Measurements from ENCODE around the gene FGF8. TPM values are rescaled to one million over a fixed set of nuclear protein-coding genes. Genes with fewer than 3 reads are reported as not detected.
A peak's percentile ranks its signal among the peaks of the same experiment; 100 is the strongest.

The FGF8 gene, protein sequence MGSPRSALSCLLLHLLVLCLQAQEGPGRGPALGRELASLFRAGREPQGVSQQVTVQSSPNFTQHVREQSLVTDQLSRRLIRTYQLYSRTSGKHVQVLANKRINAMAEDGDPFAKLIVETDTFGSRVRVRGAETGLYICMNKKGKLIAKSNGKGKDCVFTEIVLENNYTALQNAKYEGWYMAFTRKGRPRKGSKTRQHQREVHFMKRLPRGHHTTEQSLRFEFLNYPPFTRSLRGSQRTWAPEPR
- total RNA-seq (2021; fragmentation: NEBNext Ultra II Directional; extraction: Animal tissue kit (Norgen Biotek cat#: 25700)) = not detected
- long read RNA-seq, partial matches to known transcripts = 1 of 1 reads
- long read RNA-seq, other reads (novel, unspliced or antisense) = 0 of 1 reads

DNA sequence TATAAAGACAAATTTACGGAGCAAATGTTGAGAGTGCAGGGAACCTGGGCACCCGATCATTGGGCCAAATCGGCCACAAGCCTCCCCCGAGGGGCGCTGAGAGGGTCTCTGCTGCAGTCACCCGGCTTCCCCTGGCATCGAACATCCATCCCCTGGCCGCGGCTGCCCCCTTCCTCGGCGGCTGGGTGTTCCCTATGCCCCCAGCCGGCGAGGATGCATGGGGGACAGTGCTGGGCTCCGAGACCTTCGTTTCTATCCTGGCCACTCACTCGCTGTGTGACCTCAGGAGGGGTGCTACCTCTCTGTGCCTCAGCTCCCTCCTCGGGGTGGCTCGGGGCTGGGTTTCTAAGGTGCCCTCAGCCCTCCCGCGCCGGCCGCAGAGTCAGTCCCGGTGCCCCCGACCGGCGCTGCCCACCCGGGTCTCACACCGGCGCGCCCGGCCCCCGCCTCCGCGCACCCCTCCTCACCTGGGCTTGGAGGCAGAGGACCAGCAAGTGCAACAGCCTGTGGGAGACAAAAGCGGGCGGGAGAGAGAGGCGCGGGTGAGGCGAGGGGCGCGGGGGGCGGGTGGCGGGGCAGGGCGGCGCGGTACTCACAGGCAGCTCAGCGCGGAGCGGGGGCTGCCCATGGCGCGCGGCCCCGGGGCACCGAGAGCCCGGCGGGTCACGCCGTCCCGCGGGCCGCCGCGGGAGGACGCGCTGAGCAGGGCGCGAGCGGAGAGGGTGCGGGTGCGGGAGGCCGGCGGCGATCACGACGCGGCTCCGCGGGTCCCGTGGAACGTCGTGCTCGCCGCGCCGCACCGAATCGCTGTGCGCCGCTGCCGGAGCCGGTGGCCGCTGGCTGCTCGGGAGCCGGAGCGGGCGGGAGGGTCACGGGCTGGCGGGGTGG is at the start of gene FGF8:
Gene FGF8 (minus strand): TSS at position 842 of the 888 bp plus-strand sequence. CDS start 214 bp downstream, at position 628.
- peaks cover 40% of the 10 kb centered on the region for H3K27me3 Mint-ChIP-seq (ENCODE audit: insufficient read depth)
- no peak within 1 kb of the TSS for H3K27ac Mint-ChIP-seq
- TF ChIP-seq, protein P1, sequence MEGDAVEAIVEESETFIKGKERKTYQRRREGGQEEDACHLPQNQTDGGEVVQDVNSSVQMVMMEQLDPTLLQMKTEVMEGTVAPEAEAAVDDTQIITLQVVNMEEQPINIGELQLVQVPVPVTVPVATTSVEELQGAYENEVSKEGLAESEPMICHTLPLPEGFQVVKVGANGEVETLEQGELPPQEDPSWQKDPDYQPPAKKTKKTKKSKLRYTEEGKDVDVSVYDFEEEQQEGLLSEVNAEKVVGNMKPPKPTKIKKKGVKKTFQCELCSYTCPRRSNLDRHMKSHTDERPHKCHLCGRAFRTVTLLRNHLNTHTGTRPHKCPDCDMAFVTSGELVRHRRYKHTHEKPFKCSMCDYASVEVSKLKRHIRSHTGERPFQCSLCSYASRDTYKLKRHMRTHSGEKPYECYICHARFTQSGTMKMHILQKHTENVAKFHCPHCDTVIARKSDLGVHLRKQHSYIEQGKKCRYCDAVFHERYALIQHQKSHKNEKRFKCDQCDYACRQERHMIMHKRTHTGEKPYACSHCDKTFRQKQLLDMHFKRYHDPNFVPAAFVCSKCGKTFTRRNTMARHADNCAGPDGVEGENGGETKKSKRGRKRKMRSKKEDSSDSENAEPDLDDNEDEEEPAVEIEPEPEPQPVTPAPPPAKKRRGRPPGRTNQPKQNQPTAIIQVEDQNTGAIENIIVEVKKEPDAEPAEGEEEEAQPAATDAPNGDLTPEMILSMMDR (IDR thresholded peaks at IDR 0.05) = no peak
- no peak for DNase-seq
- no peaks in the 10 kb centered on the region for H3K9me3 Mint-ChIP-seq
- H3K4me3 Mint-ChIP-seq = peak within 1 kb of the TSS; percentile 42; the same call in 1 of the 2 replicates
- peaks cover 17% of the 10 kb centered on the region for H3K4me1 Mint-ChIP-seq (ENCODE audit: low read depth)
- H3K36me3 Mint-ChIP-seq (ENCODE audit: low read depth) = no peaks in the 10 kb centered on the region

DNA sequence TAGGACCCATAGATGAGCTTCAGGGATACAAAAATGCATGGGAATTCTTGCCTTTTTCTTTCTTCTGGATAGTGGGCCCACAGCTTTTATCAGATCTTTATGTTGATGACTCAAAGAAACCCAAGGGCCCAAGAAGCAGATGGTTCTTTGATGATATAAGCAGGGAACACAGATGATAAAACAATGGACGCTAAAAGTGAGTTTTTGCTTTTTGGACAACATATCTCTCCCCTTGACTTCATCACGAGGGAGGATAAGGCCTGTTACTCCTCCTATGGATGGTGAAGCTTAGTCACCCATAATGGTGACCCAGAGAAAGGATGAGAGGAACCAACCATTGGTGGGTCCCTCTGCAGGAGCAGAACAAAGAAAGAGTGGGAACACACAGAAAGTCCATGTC is 48.8 kb upstream of the FGF8 start:
- no peak for DNase-seq

DNA sequence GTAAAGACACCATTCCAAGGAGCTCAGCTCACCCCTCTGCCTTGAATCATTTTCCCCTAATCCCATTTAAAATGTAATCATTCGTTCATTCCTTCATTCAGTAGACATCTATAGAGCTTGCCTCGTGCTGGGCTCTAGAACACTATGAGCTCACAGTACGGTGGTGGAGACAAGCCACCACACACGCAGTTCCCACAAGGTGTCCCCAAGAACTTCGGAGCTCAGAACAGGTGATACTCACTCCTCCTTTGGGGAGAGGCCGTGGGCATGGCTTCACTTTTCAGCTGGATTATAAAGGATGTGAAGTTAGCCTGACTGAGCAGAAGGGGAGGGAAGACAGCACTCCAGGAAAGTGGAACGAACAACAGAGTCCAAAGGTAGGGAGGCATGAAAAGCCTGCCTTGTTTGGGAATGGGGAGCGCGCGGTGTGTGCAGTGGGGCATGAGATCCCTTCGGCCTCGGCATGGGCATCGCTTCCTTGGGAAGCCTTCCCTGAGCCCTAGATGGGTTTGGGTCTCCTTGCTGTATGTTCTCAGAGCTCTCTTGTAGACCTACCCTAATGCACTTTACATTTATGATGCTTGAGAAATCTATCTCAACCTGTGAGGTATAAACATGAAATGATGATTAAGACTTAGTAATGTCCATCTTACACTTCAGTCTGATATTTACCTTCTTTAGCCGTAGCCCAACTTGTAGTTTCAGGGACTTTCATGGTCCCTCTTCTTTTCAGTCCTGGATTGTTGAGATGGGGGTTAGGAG is 43.1 kb upstream of the FGF8 start:
- H3K4me3 Mint-ChIP-seq = peak overlapping the region; percentile 93
- H3K27ac Mint-ChIP-seq = peak overlapping the region; percentile 95
- no peak for DNase-seq
- H3K9me3 Mint-ChIP-seq = no peaks in the 10 kb centered on the region
- peaks cover 33% of the 10 kb centered on the region for H3K36me3 Mint-ChIP-seq (ENCODE audit: low read depth)
- TF ChIP-seq, protein P1 (IDR thresholded peaks at IDR 0.05) = no peak
- H3K4me1 Mint-ChIP-seq (ENCODE audit: low read depth) = peaks cover 26% of the 10 kb centered on the region
- peaks cover 4% of the 10 kb centered on the region for H3K27me3 Mint-ChIP-seq (ENCODE audit: insufficient read depth)

More for the DNA sequence above, 48.8 kb upstream of the FGF8 start:
- Mint-ChIP-seq H3K27me3 (ENCODE audit: insufficient read depth) (no peaks in the 10 kb centered on the region), H3K4me1 (ENCODE audit: low read depth) (peaks cover 18% of the 10 kb centered on the region), H3K36me3 (ENCODE audit: low read depth) (no peaks in the 10 kb centered on the region), H3K27ac (no peak overlapping the region), H3K4me3 (no peak overlapping the region), H3K9me3 (no peaks in the 10 kb centered on the region)
- TF ChIP-seq, protein P1 (IDR thresholded peaks at IDR 0.05) = no peak

DNA sequence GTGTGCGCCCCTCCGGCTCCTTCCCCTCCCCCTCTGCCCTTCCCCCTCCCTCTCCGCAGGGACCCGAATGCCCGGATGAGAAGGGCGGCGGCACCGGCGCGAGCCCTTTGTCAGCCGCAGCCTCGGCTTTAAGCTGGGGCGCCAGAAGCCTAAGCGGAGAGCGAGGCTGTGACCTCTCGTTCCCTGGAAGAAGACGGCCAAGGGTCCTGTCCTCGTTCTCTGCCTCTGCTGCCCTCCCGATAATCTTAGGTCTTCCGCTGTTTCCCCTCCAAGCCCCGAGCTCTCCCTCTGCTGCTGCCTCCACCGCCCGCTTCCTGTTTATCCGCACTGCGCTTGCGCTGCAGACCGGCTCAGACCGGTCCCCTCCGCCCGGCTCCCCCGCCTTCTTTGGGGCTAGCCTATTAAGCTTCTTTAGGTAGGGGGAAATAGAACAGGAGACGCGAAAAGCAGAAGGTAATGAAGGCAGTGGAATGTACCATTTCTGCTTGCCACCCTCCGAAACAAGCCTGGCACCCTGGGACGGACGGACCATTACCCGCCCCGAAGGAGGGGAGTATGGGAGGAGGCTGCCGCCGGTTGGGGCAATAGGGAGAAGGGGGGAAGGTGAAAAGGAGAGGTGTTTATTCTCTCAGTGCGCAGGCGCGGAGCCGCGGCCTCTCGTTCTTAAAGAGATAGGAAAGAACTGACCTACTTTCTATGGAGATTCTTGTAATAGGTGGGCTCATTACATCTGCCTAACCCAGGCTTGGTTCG is 42.4 kb upstream of the FGF8 start, which contains the start of gene OGA:
Gene OGA (minus strand): TSS at position 326 of the 753 bp plus-strand sequence. CDS start 422 bp downstream, outside the sequence.
- Mint-ChIP-seq H3K4me1 (ENCODE audit: low read depth) (peaks cover 33% of the 10 kb centered on the region), H3K9me3 (no peaks in the 10 kb centered on the region), H3K4me3 (peak within 1 kb of the TSS; percentile 93), H3K27ac (peak within 1 kb of the TSS; percentile 95), H3K27me3 (ENCODE audit: insufficient read depth) (peaks cover 4% of the 10 kb centered on the region), H3K36me3 (ENCODE audit: low read depth) (peaks cover 37% of the 10 kb centered on the region)
- TF ChIP-seq, protein P1 (IDR thresholded peaks at IDR 0.05) = no peak
- peak; percentile 100 for DNase-seq
